Large intestine (tissue), 3 donors: Measurements from ENCODE around the gene GAS2L1. TPM values are rescaled to one million over a fixed set of nuclear protein-coding genes. Genes with fewer than 3 reads are reported as not detected.

Experiments used
- DNase-seq, 2 donors: peaks; one replicate each; pipeline versions ENCODE4 v3.0.0 to v3.0.0-alpha.2; 2013
- H3K27ac ChIP-seq: one replicate; pipeline ENCODE4 v1.5.1; 2013; ENCODE audit warnings: low read length
- H3K27me3 ChIP-seq: 2 replicates; pipeline ENCODE4 v1.6.1; 2013; ENCODE audit warnings: low read length; ENCODE audit not compliant: control insufficient read depth, insufficient read depth
- H3K36me3 ChIP-seq: 2 replicates; pipeline ENCODE4 v1.6.1; 2013; ENCODE audit warnings: low read length; ENCODE audit not compliant: control insufficient read depth, insufficient read depth
- H3K4me1 ChIP-seq: one replicate; pipeline ENCODE4 v1.6.1; 2013; ENCODE audit warnings: low read length; ENCODE audit not compliant: control insufficient read depth, insufficient read depth
- H3K4me3 ChIP-seq: one replicate; pipeline ENCODE4 v1.5.1; 2013; ENCODE audit warnings: low read length
- H3K9me3 ChIP-seq: one replicate; pipeline ENCODE4 v1.6.1; 2013; ENCODE audit warnings: mild to moderate bottlenecking, low read depth, low read length, moderate library complexity; ENCODE audit not compliant: control insufficient read depth
- WGBS: methylation state at CpG from one replicate; pipeline ENCODE4 v1.1.5; 2013; ENCODE audit warnings: low lambda C conversion rate; ENCODE audit not compliant: insufficient coverage; 5-methylcytosine and 5-hydroxymethylcytosine counted together
- polyA plus RNA-seq: library from polyadenylated mRNA; unstranded; fragments of 120-200 nt; gene quantifications from one replicate; pipeline ENCODE4 v1.2.1, GENCODE V29; 2013

The GAS2L1 gene
- polyA plus RNA-seq, 1 donor = 6.1 TPM

GRCh38 chr22:29309332-29310064 lies 3.0 kb downstream of the GAS2L1 start:
- Histone ChIP-seq H3K4me1 (peaks cover 47% of the 10 kb centered on the region), H3K27ac (no peak overlapping the region), H3K4me3 (no peak overlapping the region), H3K9me3 (peaks cover 9% of the 10 kb centered on the region), H3K27me3 (peaks cover 16% of the 10 kb centered on the region), H3K36me3 (no peaks in the 10 kb centered on the region)
- WGBS = no CpG with 5 or more reads among the region's 21 CpGs
- peak in 1 of 2 donors; percentile 31 for DNase-seq

GRCh38 chr22:29310065-29310862 lies 3.8 kb downstream of the GAS2L1 start:
- WGBS = 100% methylated on average over 1 of the region's 28 CpGs
- Histone ChIP-seq H3K4me1 (peaks cover 50% of the 10 kb centered on the region), H3K4me3 (no peak overlapping the region), H3K27ac (no peak overlapping the region), H3K27me3 (peaks cover 22% of the 10 kb centered on the region), H3K36me3 (no peaks in the 10 kb centered on the region), H3K9me3 (peaks cover 9% of the 10 kb centered on the region)
- peak in 1 of 2 donors; percentile 20 for DNase-seq

- WGBS = no CpG with 5 or more reads among the region's 18 CpGs
Observed at GRCh38 chr22:29310863-29311339, 4.5 kb downstream of the GAS2L1 start.

GRCh38 chr22:29311464-29312217 lies 5.2 kb downstream of the GAS2L1 start:
- no peak for DNase-seq
- Histone ChIP-seq H3K4me1 (peaks cover 48% of the 10 kb centered on the region), H3K27me3 (peaks cover 34% of the 10 kb centered on the region), H3K36me3 (no peaks in the 10 kb centered on the region), H3K27ac (no peak overlapping the region), H3K9me3 (peaks cover 13% of the 10 kb centered on the region), H3K4me3 (no peak overlapping the region)
- no CpG with 5 or more reads among the region's 50 CpGs for WGBS

More at GRCh38 chr22:29310863-29311339, 4.5 kb downstream of the GAS2L1 start:
- Histone ChIP-seq H3K27ac (no peak overlapping the region), H3K4me1 (peaks cover 50% of the 10 kb centered on the region), H3K27me3 (peaks cover 26% of the 10 kb centered on the region), H3K9me3 (peaks cover 11% of the 10 kb centered on the region), H3K4me3 (no peak overlapping the region), H3K36me3 (no peaks in the 10 kb centered on the region)
- peak; percentile 85 to 90 for DNase-seq

GRCh38 chr22:29312218-29313125 lies 6.0 kb downstream of the GAS2L1 start:
- Histone ChIP-seq H3K9me3 (peaks cover 13% of the 10 kb centered on the region), H3K27me3 (peaks cover 41% of the 10 kb centered on the region), H3K4me1 (peaks cover 45% of the 10 kb centered on the region), H3K36me3 (no peaks in the 10 kb centered on the region), H3K4me3 (no peak overlapping the region), H3K27ac (no peak overlapping the region)
- no peak for DNase-seq
- WGBS = no CpG with 5 or more reads among the region's 25 CpGs

GRCh38 chr22:29313126-29313575 lies 6.7 kb downstream of the GAS2L1 start:
- H3K4me3 ChIP-seq = no peak overlapping the region
- no peak overlapping the region for H3K27ac ChIP-seq
- H3K27me3 ChIP-seq = peaks cover 41% of the 10 kb centered on the region
- WGBS = no CpG with 5 or more reads among the region's 44 CpGs
- H3K4me1 ChIP-seq = peaks cover 40% of the 10 kb centered on the region
- peak; percentile 63 to 68 for DNase-seq
- peaks cover 13% of the 10 kb centered on the region for H3K9me3 ChIP-seq
- H3K36me3 ChIP-seq = no peaks in the 10 kb centered on the region

- Histone ChIP-seq H3K4me1 (peaks cover 39% of the 10 kb centered on the region), H3K27ac (no peak overlapping the region), H3K36me3 (no peaks in the 10 kb centered on the region), H3K9me3 (peaks cover 13% of the 10 kb centered on the region), H3K4me3 (no peak overlapping the region), H3K27me3 (peaks cover 41% of the 10 kb centered on the region)
- DNase-seq = peak in 1 of 2 donors; percentile 84
- WGBS = no CpG with 5 or more reads among the region's 51 CpGs
Observed at GRCh38 chr22:29313576-29314466, 7.4 kb downstream of the GAS2L1 start.

GRCh38 chr22:29314537-29315285 lies 8.3 kb downstream of the GAS2L1 start:
- Histone ChIP-seq H3K27ac (no peak overlapping the region), H3K4me3 (no peak overlapping the region), H3K4me1 (peaks cover 30% of the 10 kb centered on the region), H3K36me3 (no peaks in the 10 kb centered on the region), H3K9me3 (peaks cover 13% of the 10 kb centered on the region), H3K27me3 (peaks cover 41% of the 10 kb centered on the region)
- peak in 1 of 2 donors; percentile 46 for DNase-seq
- WGBS = no CpG with 5 or more reads among the region's 69 CpGs
